ENCODE data around the gene UNK. TPM values are rescaled to one million over a fixed set of nuclear protein-coding genes. Genes with fewer than 3 reads are reported as not detected.
A peak's percentile ranks its signal among the peaks of the same experiment; 100 is the strongest.

UNK gene
- total and polyA plus RNA-seq, 2 of the 13 experiments (the other 11 are each of a cell fraction or from before 2014, with no cell fraction given), result 31.6 to 33.0 TPM

GRCh38 chr17:75843577-75844529 lies 59.2 kb downstream of the UNK start, which contains the start of gene UNC13D (continued):
- peak; percentile 92; the same call in 1 of the 2 replicates for TF ChIP-seq GLI4 (CRISPR knock-in tag; IDR thresholded peaks at IDR 0.05; ENCODE audit: borderline replicate concordance)
- TF ChIP-seq, protein P1, sequence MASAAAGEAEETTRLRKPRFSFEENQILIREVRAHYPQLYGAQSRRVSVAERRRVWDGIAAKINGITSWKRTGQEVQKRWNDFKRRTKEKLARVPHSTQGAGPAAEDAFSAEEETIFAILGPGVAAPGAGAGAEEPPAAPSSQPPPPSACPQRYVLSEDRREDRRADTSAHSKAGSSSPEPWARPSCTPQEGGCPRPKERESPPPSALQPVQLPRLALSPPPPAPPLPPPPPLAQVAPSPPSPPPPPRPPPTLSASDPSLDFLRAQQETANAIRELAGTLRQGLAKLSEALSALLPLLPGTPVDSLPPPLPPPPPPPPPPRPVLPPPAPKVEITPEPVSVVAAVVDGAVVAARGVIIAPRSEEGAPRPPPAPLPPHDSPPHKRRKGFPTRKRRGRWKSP (CRISPR knock-in tag; IDR thresholded peaks at IDR 0.05), result 0 out of 2 replicates have a peak, but pooled peaks have one; percentile 39
- peak; percentile 7 to 48; a peak in 2 of 4 replicates for TF ChIP-seq KLF16 (CRISPR knock-in tag; IDR thresholded peaks at IDR 0.05)
- no peak; the same call in 1 of the 2 replicates for TF ChIP-seq THRA (CRISPR knock-in tag; IDR thresholded peaks at IDR 0.05; ENCODE audit: borderline replicate concordance)
- 0 out of 2 replicates have a peak, but pooled peaks have one; percentile 69 for TF ChIP-seq ZNF510 (CRISPR knock-in tag; IDR thresholded peaks at IDR 0.05; ENCODE audit: low read depth)
- TF ChIP-seq TARDBP (CRISPR knock-in tag; IDR thresholded peaks at IDR 0.05), result peak; percentile 14; the same call in 1 of the 2 replicates
- peak; percentile 38; the same call in 1 of the 2 replicates for TF ChIP-seq IRF9 (CRISPR knock-in tag; IDR thresholded peaks at IDR 0.05; ENCODE audit: borderline replicate concordance)
- TF ChIP-seq GATAD1 (CRISPR knock-in tag; IDR thresholded peaks at IDR 0.05), result 0 out of 2 replicates have a peak, but pooled peaks have one; percentile 4
- TF ChIP-seq SOX5 (CRISPR knock-in tag; IDR thresholded peaks at IDR 0.05; ENCODE audit: borderline replicate concordance), result no peak
- TF ChIP-seq KLF9 (CRISPR knock-in tag; IDR thresholded peaks at IDR 0.05; ENCODE audit: low read depth), result no peak
- TF ChIP-seq, protein P2, sequence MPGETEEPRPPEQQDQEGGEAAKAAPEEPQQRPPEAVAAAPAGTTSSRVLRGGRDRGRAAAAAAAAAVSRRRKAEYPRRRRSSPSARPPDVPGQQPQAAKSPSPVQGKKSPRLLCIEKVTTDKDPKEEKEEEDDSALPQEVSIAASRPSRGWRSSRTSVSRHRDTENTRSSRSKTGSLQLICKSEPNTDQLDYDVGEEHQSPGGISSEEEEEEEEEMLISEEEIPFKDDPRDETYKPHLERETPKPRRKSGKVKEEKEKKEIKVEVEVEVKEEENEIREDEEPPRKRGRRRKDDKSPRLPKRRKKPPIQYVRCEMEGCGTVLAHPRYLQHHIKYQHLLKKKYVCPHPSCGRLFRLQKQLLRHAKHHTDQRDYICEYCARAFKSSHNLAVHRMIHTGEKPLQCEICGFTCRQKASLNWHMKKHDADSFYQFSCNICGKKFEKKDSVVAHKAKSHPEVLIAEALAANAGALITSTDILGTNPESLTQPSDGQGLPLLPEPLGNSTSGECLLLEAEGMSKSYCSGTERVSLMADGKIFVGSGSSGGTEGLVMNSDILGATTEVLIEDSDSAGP (CRISPR knock-in tag; IDR thresholded peaks at IDR 0.05; ENCODE audit: borderline replicate concordance), result peak; percentile 60; the same call in 1 of the 2 replicates
- TF ChIP-seq SCMH1 (CRISPR knock-in tag; IDR thresholded peaks at IDR 0.05; ENCODE audit: borderline replicate concordance), result no peak
- TF ChIP-seq ZEB1 (IDR thresholded peaks at IDR 0.05; ENCODE audit: insufficient replicate concordance, low read depth), result peak; percentile 16
- peak; percentile 29; the same call in 1 of the 2 replicates for TF ChIP-seq FOXP4 (CRISPR knock-in tag; IDR thresholded peaks at IDR 0.05)
- TF ChIP-seq ZSCAN25 (CRISPR knock-in tag; IDR thresholded peaks at IDR 0.05), result peak; percentile 70
- TF ChIP-seq MED1 (CRISPR knock-in tag; IDR thresholded peaks at IDR 0.05), result peak; percentile 49; the same call in 1 of the 2 replicates
- TF ChIP-seq ZNF556 (CRISPR knock-in tag; IDR thresholded peaks at IDR 0.05; ENCODE audit: borderline replicate concordance), result 0 out of 2 replicates have a peak, but pooled peaks have one; percentile 11
- peak; percentile 73; the same call in 1 of the 2 replicates for TF ChIP-seq ZFX (CRISPR knock-in tag; IDR thresholded peaks at IDR 0.05; ENCODE audit: low read depth)
- TF ChIP-seq HOXD1 (CRISPR knock-in tag; IDR thresholded peaks at IDR 0.05), result peak; percentile 67; the same call in 1 of the 2 replicates
- TF ChIP-seq ZNF326 (CRISPR knock-in tag; IDR thresholded peaks at IDR 0.05; ENCODE audit: borderline replicate concordance), result no peak

Data from HepG2 (cell line).